DLD1 (cell line): ENCODE data around the gene TCEA2.

Source experiments
- in situ Hi-C: cut with HindIII; loops from 2 replicates; pipeline ENCODE4 v1.10.0; 2017; ENCODE audit warnings: low sequenced_read_pairs

Gene TCEA2

GRCh38 chr20:64091340-64091739 is 28.3 kb downstream of the TCEA2 start:
- in situ Hi-C loops: no loop called here

- in situ Hi-C loops: no loop called here
Observed at GRCh38 chr20:64091770-64092169, 28.8 kb downstream of the TCEA2 start.

GRCh38 chr20:64092258-64093012 is 29.4 kb downstream of the TCEA2 start:
- in situ Hi-C loops: no loop called here

- in situ Hi-C loops: no loop called here
Observed at GRCh38 chr20:64093013-64093503, 30.1 kb downstream of the TCEA2 start.

- in situ Hi-C loops: no loop called here
Observed at GRCh38 chr20:64095455-64095854, 32.5 kb downstream of the TCEA2 start.

DNA sequence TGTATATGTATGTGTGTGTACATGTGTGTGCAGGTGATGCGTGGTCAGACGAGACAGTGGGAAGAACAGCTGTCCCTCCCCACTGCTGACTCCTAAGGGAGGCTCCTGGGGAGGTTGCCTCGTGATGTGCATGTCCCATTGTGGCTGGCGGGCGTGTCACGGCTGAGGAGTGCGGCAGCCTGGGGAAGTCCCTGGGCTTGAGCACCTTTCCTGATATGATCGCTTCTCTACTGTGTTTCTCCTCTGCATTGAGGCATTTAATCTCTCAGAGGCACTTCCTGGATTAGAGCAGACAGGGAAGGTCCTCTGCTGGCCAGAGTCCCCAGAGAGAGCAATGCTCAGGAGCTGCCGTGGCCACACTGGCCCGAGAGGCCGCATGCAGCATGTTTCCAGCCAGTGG is 32.9 kb downstream of the TCEA2 start:
- in situ Hi-C loops: no loop called here

- in situ Hi-C loops: no loop called here
Observed at GRCh38 chr20:64096535-64096934, 33.5 kb downstream of the TCEA2 start.

DNA sequence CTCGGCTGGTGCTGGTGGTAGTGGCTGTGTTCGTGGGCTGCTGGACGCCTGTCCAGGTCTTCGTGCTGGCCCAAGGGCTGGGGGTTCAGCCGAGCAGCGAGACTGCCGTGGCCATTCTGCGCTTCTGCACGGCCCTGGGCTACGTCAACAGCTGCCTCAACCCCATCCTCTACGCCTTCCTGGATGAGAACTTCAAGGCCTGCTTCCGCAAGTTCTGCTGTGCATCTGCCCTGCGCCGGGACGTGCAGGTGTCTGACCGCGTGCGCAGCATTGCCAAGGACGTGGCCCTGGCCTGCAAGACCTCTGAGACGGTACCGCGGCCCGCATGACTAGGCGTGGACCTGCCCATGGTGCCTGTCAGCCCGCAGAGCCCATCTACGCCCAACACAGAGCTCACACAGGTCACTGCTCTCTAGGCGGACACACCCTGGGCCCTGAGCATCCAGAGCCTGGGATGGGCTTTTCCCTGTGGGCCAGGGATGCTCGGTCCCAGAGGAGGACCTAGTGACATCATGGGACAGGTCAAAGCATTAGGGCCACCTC is 35.5 kb downstream of the TCEA2 start:
- in situ Hi-C loops: no loop called here

GRCh38 chr20:64099086-64099786 is 36.2 kb downstream of the TCEA2 start:
- in situ Hi-C loops: no loop called here

DNA sequence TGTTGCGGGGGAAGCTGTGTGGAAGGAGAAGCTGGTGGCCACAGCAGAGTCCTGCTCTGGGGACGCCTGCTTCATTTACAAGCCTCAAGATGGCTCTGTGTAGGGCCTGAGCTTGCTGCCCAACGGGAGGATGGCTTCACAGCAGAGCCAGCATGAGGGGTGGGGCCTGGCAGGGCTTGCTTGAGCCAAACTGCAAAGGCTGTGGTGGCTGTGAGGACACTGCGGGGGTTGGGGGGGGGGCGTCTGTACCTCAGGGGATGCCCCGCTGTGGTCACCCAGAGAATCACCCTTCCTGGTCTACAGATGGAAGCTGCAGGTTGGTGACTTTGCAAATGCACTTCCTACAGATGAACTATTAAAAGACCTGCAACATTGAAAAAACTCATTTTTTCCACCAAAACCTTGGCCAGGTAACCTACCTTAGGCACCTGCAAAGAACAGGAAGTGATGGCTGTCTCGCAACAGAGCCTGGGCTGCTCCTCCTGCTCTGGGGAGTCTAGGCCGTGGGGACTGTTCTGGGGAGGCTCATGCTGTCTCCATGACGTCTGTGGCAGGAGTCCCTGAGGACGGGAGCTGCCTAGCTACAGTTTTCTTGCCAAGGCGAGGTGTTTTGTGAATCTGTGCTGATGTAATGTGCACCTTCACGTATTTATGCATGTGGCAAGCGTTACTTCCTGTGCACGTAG is 37.0 kb downstream of the TCEA2 start:
- in situ Hi-C loops: no loop called here

GRCh38 chr20:64100566-64100888 is 37.5 kb downstream of the TCEA2 start:
- in situ Hi-C loops: no loop called here

GRCh38 chr20:64100946-64101688 is 38.1 kb downstream of the TCEA2 start:
- in situ Hi-C loops: no loop called here

GRCh38 chr20:64101731-64102621 is 39.0 kb downstream of the TCEA2 start:
- in situ Hi-C loops: no loop called here

- in situ Hi-C loops: no loop called here
Observed at GRCh38 chr20:64102647-64103354, 39.8 kb downstream of the TCEA2 start.

DNA sequence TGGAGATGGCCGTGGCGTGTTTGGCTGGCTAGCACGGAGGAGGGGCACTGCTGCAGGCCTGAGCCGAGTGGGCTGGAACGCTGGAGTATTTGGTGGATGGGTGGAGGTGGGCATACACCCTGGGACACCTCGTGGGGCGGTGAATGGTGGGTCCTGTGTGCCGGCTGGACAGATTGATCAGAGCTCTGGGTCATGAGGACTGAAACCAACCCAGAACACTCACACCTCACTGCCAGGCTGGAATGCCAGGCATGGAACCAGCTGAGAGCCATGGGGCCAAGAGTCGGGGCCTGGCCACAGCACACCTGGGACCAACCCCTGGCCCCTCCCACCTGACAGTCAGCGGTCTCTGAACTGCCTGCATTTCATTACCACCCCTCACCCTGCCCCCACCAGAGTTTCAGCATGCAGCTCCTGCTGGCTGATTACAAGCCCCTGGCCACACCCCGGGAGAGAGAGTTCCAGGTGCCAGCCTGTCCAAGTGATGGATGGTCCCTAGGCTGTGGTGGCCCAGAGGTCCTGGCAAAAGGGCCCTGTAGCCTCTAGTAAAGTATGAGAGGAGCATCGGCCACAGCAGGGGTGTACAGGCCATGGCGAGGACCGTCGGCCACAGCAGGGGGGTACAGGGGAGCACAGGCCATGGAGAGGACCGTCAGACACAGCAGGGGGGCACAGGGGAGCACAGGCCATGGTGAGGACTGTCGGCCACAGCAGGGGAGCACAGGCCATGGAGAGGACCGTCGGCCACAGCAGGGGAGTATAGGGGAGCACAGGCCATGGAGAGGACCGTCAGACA is 41.1 kb downstream of the TCEA2 start:
- in situ Hi-C loops: no loop called here

- in situ Hi-C loops: no loop called here
Observed at GRCh38 chr20:64104667-64105451, 41.9 kb downstream of the TCEA2 start.

DNA sequence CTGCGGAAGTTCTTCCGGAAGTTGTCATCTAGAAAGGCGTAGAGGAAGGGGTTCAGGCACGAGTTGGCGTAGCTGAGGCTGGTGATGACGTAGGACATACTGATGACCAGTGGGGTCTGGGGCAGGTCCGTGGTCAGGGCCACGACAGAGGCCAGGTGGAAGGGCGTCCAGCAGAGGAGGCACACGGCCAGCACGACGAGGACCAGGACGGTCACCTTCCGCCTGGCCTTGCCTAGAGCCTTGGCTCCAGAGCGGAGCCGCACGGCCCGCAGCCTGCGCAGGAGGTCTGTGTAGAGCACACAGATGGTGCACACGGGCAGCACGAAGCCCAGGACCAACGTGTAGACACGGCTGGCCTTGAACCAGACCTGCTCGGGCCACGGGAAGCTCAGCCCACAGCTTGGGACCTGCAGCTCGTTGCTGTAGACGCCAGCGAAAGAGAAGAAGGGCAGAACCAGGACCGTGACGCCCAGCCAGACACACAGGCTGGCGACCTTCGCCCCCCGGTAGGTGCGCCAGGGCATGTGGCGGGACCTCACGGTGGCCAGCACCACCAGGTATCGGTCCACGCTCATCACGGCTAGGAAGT is 42.9 kb downstream of the TCEA2 start:
- in situ Hi-C loops: no loop called here
